SK-N-SH (cell line): Measurements from ENCODE around the gene TBCEL. TPM values are rescaled to one million over a fixed set of nuclear protein-coding genes. Genes with fewer than 3 reads are reported as not detected.

ENCODE experiments used
- CTCF ChIA-PET: fragments of 300-600, 350-600 bp; formaldehyde crosslinking; extraction: SDS; loops from one replicate; lab custom pipeline; 2021; lab: Yijun Ruan, JAX
- POLR2A ChIA-PET: fragments of 350-600 bp; sonication (Branson Sonifier 250); formaldehyde crosslinking; extraction: SDS; loops from one replicate; lab custom pipeline; 2020; ENCODE audit warnings: antibody characterized with exemption, inconsistent platforms; lab: Yijun Ruan, JAX
- DNase-seq: peaks from one replicate; pipeline ENCODE4 v3.0.0; 2012
- H2AFZ ChIP-seq: fragments of 200-600 bp; sonication (generic); 2 replicates; pipeline ENCODE4 v1.8.1; 2016; ENCODE audit warnings: antibody characterized with exemption, mild to moderate bottlenecking, low read depth
- H3F3A ChIP-seq: fragments of 200-600 bp; sonication (generic); replicated peaks from 2 replicates; pipeline ENCODE3; 2016; ENCODE audit warnings: antibody characterized with exemption, mild to moderate bottlenecking; ENCODE audit not compliant: insufficient read depth
- H3K27ac ChIP-seq, 2 experiments: fragments of 200-500 bp in 1 of 2; fragments of 200-600 bp in 1 of 2; sonication (Bioruptor generic) in 1 of 2; sonication (generic), shearing (Covaris generic) in 1 of 2; 2 replicates each; pipeline versions ENCODE4 v1.5.1 to v1.6.1; 2014 to 2016; ENCODE audit warnings: low read depth in 2 of 2, inconsistent platforms in 1 of 2, low read length in 1 of 2, mild to moderate bottlenecking in 1 of 2, mixed read lengths in 1 of 2
- H3K27me3 ChIP-seq: fragments of 200-600 bp; sonication (generic), shearing (Covaris generic); 2 replicates; pipeline ENCODE4 v1.6.1; 2016; ENCODE audit warnings: mixed run types; ENCODE audit not compliant: insufficient read depth
- H3K36me3 ChIP-seq, 2 experiments: fragments of 200-500 bp in 1 of 2; fragments of 200-600 bp in 1 of 2; sonication (Bioruptor generic) in 1 of 2; sonication (generic) in 1 of 2; replicated peaks in 1 of 2; 2 replicates each; pipeline versions ENCODE3 to v1.5.1; 2014 to 2016; ENCODE audit warnings: low read length in 1 of 2, mild to moderate bottlenecking in 1 of 2; ENCODE audit not compliant: insufficient read depth in 2 of 2, control insufficient read depth in 1 of 2
- H3K4me1 ChIP-seq, 2 experiments: fragments of 200-500 bp in 1 of 2; fragments of 200-600 bp in 1 of 2; sonication (Bioruptor generic) in 1 of 2; sonication (generic), shearing (Covaris generic) in 1 of 2; 2 replicates each; pipeline versions ENCODE4 v1.5.1 to v1.6.1; 2014 to 2016; ENCODE audit warnings: low read depth in 1 of 2, low read length in 1 of 2, mixed run types in 1 of 2; ENCODE audit not compliant: insufficient read depth in 2 of 2, control insufficient read depth in 1 of 2
- H3K4me2 ChIP-seq: fragments of 200-600 bp; sonication (generic), shearing (Covaris generic); 2 replicates; pipeline ENCODE4 v1.6.1; 2017; ENCODE audit warnings: mixed run types
- H3K4me3 ChIP-seq, 2 experiments: fragments of 200-500 bp in 1 of 2; fragments of 200-600 bp in 1 of 2; sonication (Bioruptor generic) in 1 of 2; sonication (generic), shearing (Covaris generic) in 1 of 2; 2 replicates each; pipeline versions ENCODE4 v1.5.1 to v1.8.1; 2014 to 2016; ENCODE audit warnings: low read depth in 2 of 2, inconsistent platforms in 1 of 2, low read length in 1 of 2, mild to moderate bottlenecking in 1 of 2, mixed read lengths in 1 of 2, moderate library complexity in 1 of 2
- H3K79me2 ChIP-seq: fragments of 200-600 bp; sonication (generic); 2 replicates; pipeline ENCODE4 v1.8.1; 2017; ENCODE audit warnings: mild to moderate bottlenecking; ENCODE audit not compliant: insufficient read depth
- H3K9ac ChIP-seq: fragments of 200-600 bp; sonication (generic); 2 replicates; pipeline ENCODE4 v1.6.1; 2017; ENCODE audit warnings: mixed run types
- H3K9me2 ChIP-seq: fragments of 200-600 bp; sonication (generic); 2 replicates; pipeline ENCODE4 v1.6.1; 2017; ENCODE audit warnings: mixed run types
- H3K9me3 ChIP-seq: fragments of 200-600 bp; sonication (generic); 2 replicates; pipeline ENCODE4 v1.6.1; 2017; ENCODE audit warnings: mixed run types, mild to moderate bottlenecking, moderate library complexity
- H4K20me1 ChIP-seq: fragments of 200-600 bp; sonication (generic); 2 replicates; pipeline ENCODE4 v1.6.1; 2017; ENCODE audit warnings: mild to moderate bottlenecking, mixed run types; ENCODE audit not compliant: insufficient read depth
- CTCF ChIP-seq: fragments of 200-600 bp; sonication (generic); IDR thresholded peaks from 2 replicates; pipeline ENCODE4 v1.6.1; 2017; ENCODE audit warnings: antibody characterized with exemption, mild to moderate bottlenecking, moderate library complexity
- ELF1 ChIP-seq: IDR thresholded peaks from 2 replicates; pipeline ENCODE4 v1.4.0; 2012
- EP300 ChIP-seq, 2 experiments: IDR thresholded peaks; 2 replicates each; pipeline versions ENCODE4 v1.4.0 to v1.6.1; 2012; ENCODE audit warnings: borderline replicate concordance in 1 of 2, low read depth in 1 of 2, low read length in 1 of 2
- EZH2phosphoT487 ChIP-seq: fragments of 200-600 bp; sonication (generic); IDR thresholded peaks from 2 replicates; pipeline ENCODE4 v1.6.1; 2017; ENCODE audit warnings: low read depth, mixed run types, mild to moderate bottlenecking, antibody characterized with exemption, moderate library complexity, borderline replicate concordance
- FOXJ3 ChIP-seq: sonication (generic); formaldehyde crosslinking; IDR thresholded peaks from 2 replicates; pipeline ENCODE4 v1.5.1; 2020; ENCODE audit warnings: mild to moderate bottlenecking, missing genetic modification reagents
- FOXM1 ChIP-seq: IDR thresholded peaks from 2 replicates; pipeline ENCODE4 v1.4.0; 2012; ENCODE audit warnings: low read depth, mild to moderate bottlenecking
- GABPA ChIP-seq: IDR thresholded peaks from 2 replicates; pipeline ENCODE4 v1.4.0; 2012; ENCODE audit warnings: low read depth, mild to moderate bottlenecking
- GATA2 ChIP-seq: sonication (generic); formaldehyde crosslinking; IDR thresholded peaks from 2 replicates; pipeline ENCODE4 v1.5.0; 2020; ENCODE audit warnings: mild to moderate bottlenecking, missing genetic modification reagents
- JUND ChIP-seq: IDR thresholded peaks from 2 replicates; pipeline ENCODE4 v1.4.0; 2012
- PBX3 ChIP-seq: IDR thresholded peaks from 2 replicates; pipeline ENCODE4; 2012
- RFX5 ChIP-seq: IDR thresholded peaks from 2 replicates; pipeline ENCODE4 v1.6.1; 2012; ENCODE audit warnings: mild to moderate bottlenecking, improper control_type of control experiment, low read length
- RXRA ChIP-seq: IDR thresholded peaks from 2 replicates; pipeline ENCODE4 v1.4.0; 2012; ENCODE audit warnings: low read depth, mild to moderate bottlenecking, borderline replicate concordance
- TCF12 ChIP-seq: IDR thresholded peaks from 2 replicates; pipeline ENCODE4 v1.4.0; 2012
- TEAD4 ChIP-seq: IDR thresholded peaks from 2 replicates; pipeline ENCODE4 v1.4.0; 2012; ENCODE audit warnings: mild to moderate bottlenecking, borderline replicate concordance; ENCODE audit not compliant: insufficient read depth
- USF1 ChIP-seq: IDR thresholded peaks from 2 replicates; pipeline ENCODE4 v1.4.0; 2012; ENCODE audit warnings: low read depth, borderline replicate concordance
- ZBTB33 ChIP-seq: IDR thresholded peaks from 2 replicates; pipeline ENCODE4 v1.4.0; 2012; ENCODE audit warnings: low read depth, borderline replicate concordance
- WGBS: methylation state at CpG from one replicate; pipeline ENCODE4 v1.1.6; 2017; ENCODE audit warnings: low lambda C conversion rate; 5-methylcytosine and 5-hydroxymethylcytosine counted together
- polyA plus RNA-seq, 3 experiments: library from polyadenylated mRNA; depleted of rRNA; stranded (reverse); fragments of >200 nt; gene quantifications; 2 replicates each; pipeline ENCODE4 v1.2.3, GENCODE V29; 2012
- TF ChIP-seq, protein P1 (sequence below): fragments of 150-350 bp; IDR thresholded peaks from 2 replicates; pipeline ENCODE4 v1.6.1; 2016; ENCODE audit warnings: mild to moderate bottlenecking, low read depth, low read length

Gene TBCEL
- polyA plus RNA-seq, 1 of the 3 experiments (the other 2 are of a cell fraction): 5.9 TPM

- no peaks in the 10 kb centered on the region for H3K9me2 ChIP-seq
- no peaks in the 10 kb centered on the region for H3F3A ChIP-seq
- no peak overlapping the region for H3K4me2 ChIP-seq
- H3K27me3 ChIP-seq: no peaks in the 10 kb centered on the region
- ChIA-PET CTCF (interaction anchor here (2.6 kb wide), 1 partner anchor 60 kb away, joined by 9 read pairs; no protein-coding TSS in a partner anchor), POLR2A (no interaction called here)
- no peaks in the 10 kb centered on the region; a peak in 1 of 4 replicates for H3K4me1 ChIP-seq
- 57% methylated on average over 10 of the region's 10 CpGs for WGBS
- no peaks in the 10 kb centered on the region for H3K79me2 ChIP-seq
- DNase-seq: no peak
- no peak overlapping the region for H3K27ac ChIP-seq
- H2AFZ ChIP-seq: no peak overlapping the region
- no peaks in the 10 kb centered on the region for H3K9me3 ChIP-seq
- no peaks in the 10 kb centered on the region for H4K20me1 ChIP-seq
- H3K36me3 ChIP-seq: no peaks in the 10 kb centered on the region
- no peak overlapping the region for H3K4me3 ChIP-seq
- TF ChIP-seq TCF12 (no peak), GATA2 (CRISPR knock-in tag) (no peak), RFX5 (no peak), RXRA (no peak), EZH2phosphoT487 (no peak), USF1 (no peak), JUND (no peak), EP300 (IDR thresholded peaks at IDR 0.05; ENCODE audit: borderline replicate concordance in 1 of 2, low read depth in 1 of 2, low read length in 1 of 2) (no peak), PBX3 (no peak), GABPA (no peak), ELF1 (no peak), FOXJ3 (no peak), FOXM1 (no peak), ZBTB33 (no peak), TEAD4 (no peak), CTCF (no peak)
- TF ChIP-seq, protein P1, sequence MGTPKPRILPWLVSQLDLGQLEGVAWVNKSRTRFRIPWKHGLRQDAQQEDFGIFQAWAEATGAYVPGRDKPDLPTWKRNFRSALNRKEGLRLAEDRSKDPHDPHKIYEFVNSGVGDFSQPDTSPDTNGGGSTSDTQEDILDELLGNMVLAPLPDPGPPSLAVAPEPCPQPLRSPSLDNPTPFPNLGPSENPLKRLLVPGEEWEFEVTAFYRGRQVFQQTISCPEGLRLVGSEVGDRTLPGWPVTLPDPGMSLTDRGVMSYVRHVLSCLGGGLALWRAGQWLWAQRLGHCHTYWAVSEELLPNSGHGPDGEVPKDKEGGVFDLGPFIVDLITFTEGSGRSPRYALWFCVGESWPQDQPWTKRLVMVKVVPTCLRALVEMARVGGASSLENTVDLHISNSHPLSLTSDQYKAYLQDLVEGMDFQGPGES: no peak
- H3K9ac ChIP-seq: no peak overlapping the region
Measured at GRCh38 chr11:121134741-121135312, 110.9 kb downstream of the TBCEL start.
